IMR-90 (cell line): ENCODE data around the gene ACTC1. TPM values are rescaled to one million over a fixed set of nuclear protein-coding genes. Genes with fewer than 3 reads are reported as not detected.

Experiments
- ATAC-seq: fragments of 200-7000 bp; cut with Tn5 transposase; 2 replicates; pipeline ENCODE4 v1.9.1; 2020; ENCODE audit warnings: low read depth, mild to moderate bottlenecking, moderate library complexity
- BruUV-seq: library from RNA; stranded (reverse); fragments of 400-500 nt; replicated peaks from 2 replicates; lab custom pipeline; 2021; lab: Mats Ljungman, UMichigan
- CTCF ChIA-PET: fragments of 300-600 bp; formaldehyde crosslinking; extraction: SDS; loops from one replicate; lab custom pipeline; 2021; ENCODE audit warnings: antibody characterized with exemption; lab: Yijun Ruan, JAX
- POLR2A ChIA-PET: fragments of 300-600 bp; sonication (Branson Sonifier 250); formaldehyde crosslinking; loops from one replicate; lab custom pipeline; 2022; ENCODE audit warnings: antibody characterized with exemption; ENCODE audit not compliant: unreplicated experiment; lab: Charles Lee
- DNase-seq: peaks from one replicate; pipeline ENCODE4 v3.0.0; 2013
- H2AFZ ChIP-seq: replicated peaks from 2 replicates; pipeline ENCODE3; 2013; ENCODE audit warnings: low read length, mild to moderate bottlenecking; ENCODE audit not compliant: poor library complexity
- H2AK5ac ChIP-seq: 2 replicates; pipeline ENCODE4 v1.6.1; 2013; ENCODE audit warnings: low read depth, low read length, inconsistent platforms
- H2AK9ac ChIP-seq: replicated peaks from 2 replicates; pipeline ENCODE3; 2013; ENCODE audit warnings: mild to moderate bottlenecking, low read depth, low read length, moderate library complexity; ENCODE audit not compliant: poor library complexity
- H2BK120ac ChIP-seq: 2 replicates; pipeline ENCODE4 v1.6.1; 2013; ENCODE audit warnings: low read depth, low read length, inconsistent platforms
- H2BK15ac ChIP-seq: 3 replicates; pipeline ENCODE4 v1.6.1; 2013; ENCODE audit warnings: low read depth, low read length, inconsistent platforms
- H2BK20ac ChIP-seq: 2 replicates; pipeline ENCODE4 v1.6.1; 2013; ENCODE audit warnings: low read depth, mild to moderate bottlenecking, inconsistent platforms, low read length, moderate library complexity
- H2BK5ac ChIP-seq: 2 replicates; pipeline ENCODE4 v1.6.1; 2013; ENCODE audit warnings: mild to moderate bottlenecking, low read depth, low read length, inconsistent platforms; ENCODE audit not compliant: poor library complexity, severe bottlenecking
- H3K14ac ChIP-seq: replicated peaks from 2 replicates; pipeline ENCODE4 v1.6.1; 2013; ENCODE audit warnings: low read depth, low read length, inconsistent platforms
- H3K18ac ChIP-seq: 2 replicates; pipeline ENCODE4 v1.6.1; 2013; ENCODE audit warnings: low read depth, low read length, control low read depth
- H3K23ac ChIP-seq: 2 replicates; pipeline ENCODE4 v1.6.1; 2013; ENCODE audit warnings: low read depth, low read length, inconsistent platforms
- H3K27ac ChIP-seq: 2 replicates; pipeline ENCODE4 v1.5.1; 2013; ENCODE audit warnings: mild to moderate bottlenecking, control low read depth, low read length; ENCODE audit not compliant: insufficient read depth
- H3K27me3 ChIP-seq: 2 replicates; pipeline ENCODE4 v1.6.1; 2013; ENCODE audit warnings: low read length; ENCODE audit not compliant: control insufficient read depth, insufficient read depth
- H3K36me3 ChIP-seq: 2 replicates; pipeline ENCODE4 v1.6.1; 2013; ENCODE audit warnings: low read length, mixed read lengths; ENCODE audit not compliant: control insufficient read depth, insufficient read depth
- H3K4ac ChIP-seq: 2 replicates; pipeline ENCODE4 v1.6.1; 2013; ENCODE audit warnings: low read depth, low read length, inconsistent platforms
- H3K4me1 ChIP-seq: 2 replicates; pipeline ENCODE4 v1.6.1; 2013; ENCODE audit warnings: low read length, mixed read lengths; ENCODE audit not compliant: control insufficient read depth, insufficient read depth
- H3K4me2 ChIP-seq: 2 replicates; pipeline ENCODE4 v1.6.1; 2013; ENCODE audit warnings: low read depth, mild to moderate bottlenecking, control low read depth, low read length, moderate library complexity
- H3K4me3 ChIP-seq: 2 replicates; pipeline ENCODE4 v1.5.1; 2013; ENCODE audit warnings: low read depth, mild to moderate bottlenecking, control low read depth, low read length, moderate library complexity; ENCODE audit not compliant: insufficient read depth
- H3K56ac ChIP-seq: 2 replicates; pipeline ENCODE4 v1.6.1; 2013; ENCODE audit warnings: low read length, inconsistent platforms; ENCODE audit not compliant: insufficient read depth; ENCODE audit errors: extremely low read depth
- H3K79me1 ChIP-seq, 2 experiments: 2 replicates each; pipeline ENCODE4 v1.6.1; 2013; ENCODE audit warnings: low read length in 2 of 2, inconsistent platforms in 1 of 2, low read depth in 1 of 2
- H3K9ac ChIP-seq: 2 replicates; pipeline ENCODE4 v1.6.1; 2013; ENCODE audit warnings: low read depth, low read length, control low read depth
- H3K9me1 ChIP-seq: 2 replicates; pipeline ENCODE4 v1.6.1; 2013; ENCODE audit warnings: low read length, inconsistent platforms; ENCODE audit not compliant: insufficient read depth
- H3K9me3 ChIP-seq: 2 replicates; pipeline ENCODE4 v1.6.1; 2013; ENCODE audit warnings: low read length; ENCODE audit not compliant: control insufficient read depth, insufficient read depth
- H4K20me1 ChIP-seq: 2 replicates; pipeline ENCODE4 v1.6.1; 2013; ENCODE audit warnings: low read length, inconsistent platforms; ENCODE audit not compliant: insufficient read depth
- H4K5ac ChIP-seq: 2 replicates; pipeline ENCODE4 v1.6.1; 2013; ENCODE audit warnings: mild to moderate bottlenecking, low read depth, low read length, control low read depth
- H4K8ac ChIP-seq, 2 experiments: 2 replicates each; pipeline ENCODE4 v1.6.1; 2013; ENCODE audit warnings: low read depth in 2 of 2, low read length in 2 of 2, control low read depth in 1 of 2, inconsistent platforms in 1 of 2
- H4K91ac ChIP-seq: 2 replicates; pipeline ENCODE4 v1.6.1; 2013; ENCODE audit warnings: low read depth, low read length, inconsistent platforms; ENCODE audit not compliant: insufficient read depth
- BHLHE40 ChIP-seq: fragments of 150-350 bp; IDR thresholded peaks from 2 replicates; pipeline ENCODE4 v1.6.1; 2016; ENCODE audit warnings: mild to moderate bottlenecking, low read depth, low read length
- CEBPB ChIP-seq: IDR thresholded peaks from 2 replicates; pipeline ENCODE4 v1.6.1; 2012; ENCODE audit warnings: low read depth, low read length, improper control_type of control experiment
- CHD1 ChIP-seq: IDR thresholded peaks from 2 replicates; pipeline ENCODE4 v1.6.1; 2012; ENCODE audit warnings: low read depth, low read length, improper control_type of control experiment
- ELK1 ChIP-seq: fragments of 150-350 bp; IDR thresholded peaks from 2 replicates; pipeline ENCODE4 v1.6.1; 2016; ENCODE audit warnings: low read depth, mild to moderate bottlenecking, low read length, moderate library complexity, borderline replicate concordance
- FOS ChIP-seq: fragments of 150-350 bp; IDR thresholded peaks from 2 replicates; pipeline ENCODE4 v1.6.1; 2016; ENCODE audit warnings: low read depth, low read length
- MAFK ChIP-seq: IDR thresholded peaks from 2 replicates; pipeline ENCODE4 v1.6.1; 2012; ENCODE audit warnings: low read depth, low read length, improper control_type of control experiment
- MAZ ChIP-seq: IDR thresholded peaks from 2 replicates; pipeline ENCODE4 v1.6.1; 2012; ENCODE audit warnings: low read depth, mild to moderate bottlenecking, low read length, improper control_type of control experiment, moderate library complexity, borderline replicate concordance
- MXI1 ChIP-seq: IDR thresholded peaks from 2 replicates; pipeline ENCODE4 v1.6.1; 2012; ENCODE audit warnings: low read depth, mild to moderate bottlenecking, low read length, moderate library complexity, borderline replicate concordance
- NFE2L2 ChIP-seq: fragments of 150-350 bp; IDR thresholded peaks from 2 replicates; pipeline ENCODE4 v1.6.1; 2016; ENCODE audit warnings: low read depth, mild to moderate bottlenecking, low read length
- POLR2A ChIP-seq: IDR thresholded peaks from 2 replicates; pipeline ENCODE4 v1.6.1; 2012; ENCODE audit warnings: mild to moderate bottlenecking, low read depth, low read length
- RAD21 ChIP-seq: IDR thresholded peaks from 2 replicates; pipeline ENCODE4 v1.6.1; 2012; ENCODE audit warnings: low read length, improper control_type of control experiment
- RCOR1 ChIP-seq: IDR thresholded peaks from 2 replicates; pipeline ENCODE4 v1.6.1; 2012; ENCODE audit warnings: mild to moderate bottlenecking, low read length, improper control_type of control experiment; ENCODE audit not compliant: insufficient replicate concordance
- RFX5 ChIP-seq: IDR thresholded peaks from 2 replicates; pipeline ENCODE4 v1.8.0; 2012; ENCODE audit warnings: low read depth, mild to moderate bottlenecking, low read length, moderate library complexity
- SMC3 ChIP-seq: fragments of 150-350 bp; IDR thresholded peaks from 2 replicates; pipeline ENCODE4 v1.6.1; 2016; ENCODE audit warnings: low read depth, mild to moderate bottlenecking, antibody characterized with exemption, low read length, moderate library complexity
- USF2 ChIP-seq: fragments of 150-350 bp; IDR thresholded peaks from 2 replicates; pipeline ENCODE4 v1.6.1; 2017; ENCODE audit warnings: mild to moderate bottlenecking, antibody characterized with exemption, low read length, low read depth
- WGBS, 2 experiments: methylation state at CpG; one replicate each; pipeline versions ENCODE4 v1.1.5 to v1.1.7; 2013; ENCODE audit warnings: missing lambda C conversion rate in 2 of 2; ENCODE audit not compliant: insufficient read length in 1 of 2; ENCODE audit errors: extremely low coverage in 2 of 2; 5-methylcytosine and 5-hydroxymethylcytosine counted together
- dilution Hi-C: fragments of 300-500 bp; cut with HindIII; formaldehyde crosslinking; loops from one replicate; pipeline ENCODE4 v1.14.3; 2018; ENCODE audit warnings: low sequenced_read_pairs; ENCODE audit not compliant: unreplicated experiment
- in situ Hi-C: fragments of 300-500 bp; cut with MboI; formaldehyde crosslinking; loops from 3 replicates; pipeline ENCODE4 v1.14.3; 2019; ENCODE audit warnings: low sequenced_read_pairs, inconsistent platforms, mixed read lengths
- intact Hi-C: fragments of 100-400 bp; cut with micrococcal nuclease; formaldehyde crosslinking; loops from 2 replicates; pipeline ENCODE4 v1.10.0; 2022
- polyA plus RNA-seq, 3 experiments: library from polyadenylated mRNA; depleted of rRNA; stranded (reverse); fragments of >200 nt; gene quantifications; 2 replicates each; pipeline ENCODE4 v1.2.3, GENCODE V29; 2012; ENCODE audit warnings: low replicate concordance in 1 of 3
- total RNA-seq: library from RNA; depleted of rRNA; stranded (reverse); fragments of >200 nt; gene quantifications from 2 replicates; pipeline ENCODE4 v1.2.3, GENCODE V29; 2012
- TF ChIP-seq, protein P1 (sequence below): conservative IDR thresholded peaks from 2 replicates; pipeline ENCODE4 v1.5.1; 2012; ENCODE audit warnings: mild to moderate bottlenecking, low read depth, low read length, improper control_type of control experiment

ACTC1 gene
- total and polyA plus RNA-seq, 2 of the 4 experiments (the other 2 are of a cell fraction), result 1.1 to 2.8 TPM

GRCh38 chr15:34793901-34794300 is 1.4 kb downstream of the ACTC1 start:
- ChIA-PET POLR2A (no interaction called here), CTCF (interaction anchor here (1.0 kb wide), 1 partner anchor 11 kb away, joined by 3 read pairs; no protein-coding TSS in a partner anchor)
- no peak overlapping the region; the same call in 2 of the 3 replicates for H2BK15ac ChIP-seq
- H2BK20ac ChIP-seq, result no peak overlapping the region
- no peaks in the 10 kb centered on the region for H4K20me1 ChIP-seq
- TF ChIP-seq, protein P1, sequence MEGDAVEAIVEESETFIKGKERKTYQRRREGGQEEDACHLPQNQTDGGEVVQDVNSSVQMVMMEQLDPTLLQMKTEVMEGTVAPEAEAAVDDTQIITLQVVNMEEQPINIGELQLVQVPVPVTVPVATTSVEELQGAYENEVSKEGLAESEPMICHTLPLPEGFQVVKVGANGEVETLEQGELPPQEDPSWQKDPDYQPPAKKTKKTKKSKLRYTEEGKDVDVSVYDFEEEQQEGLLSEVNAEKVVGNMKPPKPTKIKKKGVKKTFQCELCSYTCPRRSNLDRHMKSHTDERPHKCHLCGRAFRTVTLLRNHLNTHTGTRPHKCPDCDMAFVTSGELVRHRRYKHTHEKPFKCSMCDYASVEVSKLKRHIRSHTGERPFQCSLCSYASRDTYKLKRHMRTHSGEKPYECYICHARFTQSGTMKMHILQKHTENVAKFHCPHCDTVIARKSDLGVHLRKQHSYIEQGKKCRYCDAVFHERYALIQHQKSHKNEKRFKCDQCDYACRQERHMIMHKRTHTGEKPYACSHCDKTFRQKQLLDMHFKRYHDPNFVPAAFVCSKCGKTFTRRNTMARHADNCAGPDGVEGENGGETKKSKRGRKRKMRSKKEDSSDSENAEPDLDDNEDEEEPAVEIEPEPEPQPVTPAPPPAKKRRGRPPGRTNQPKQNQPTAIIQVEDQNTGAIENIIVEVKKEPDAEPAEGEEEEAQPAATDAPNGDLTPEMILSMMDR, result no peak
- no peak for TF ChIP-seq SMC3
- TF ChIP-seq BHLHE40, result no peak
- no peak for TF ChIP-seq RCOR1
- TF ChIP-seq CHD1, result no peak
- TF ChIP-seq MXI1, result no peak
- TF ChIP-seq RFX5, result no peak
- TF ChIP-seq FOS, result no peak
- TF ChIP-seq RAD21, result no peak
- no peak for TF ChIP-seq MAZ
- no peak for TF ChIP-seq CEBPB
- TF ChIP-seq POLR2A, result no peak
- no peak for TF ChIP-seq USF2
- TF ChIP-seq MAFK, result no peak
- TF ChIP-seq ELK1, result no peak
- no peak for TF ChIP-seq NFE2L2
- no peak overlapping the region for H2AK9ac ChIP-seq
- H3K9me1 ChIP-seq, result no peaks in the 10 kb centered on the region
- no peak overlapping the region for H3K27ac ChIP-seq
- no peak overlapping the region for H4K8ac ChIP-seq
- no peak overlapping the region for H3K4me2 ChIP-seq
- BruUV-seq, result no TSS peak
- intact Hi-C loops, result no loop called here
- H2BK120ac ChIP-seq, result no peak overlapping the region
- no peak overlapping the region for H3K23ac ChIP-seq
- no peak overlapping the region for H4K91ac ChIP-seq
- no peak overlapping the region for H2AK5ac ChIP-seq
- DNase-seq, result no peak
- in situ Hi-C loops, result no loop called here
- H3K27me3 ChIP-seq, result peaks cover 5% of the 10 kb centered on the region
- H3K4ac ChIP-seq, result no peak overlapping the region
- no peak overlapping the region for H3K56ac ChIP-seq
- no peak for ATAC-seq
- H3K9me3 ChIP-seq, result no peaks in the 10 kb centered on the region
- no peak overlapping the region for H3K9ac ChIP-seq
- dilution Hi-C loops, result no loop called here
- no CpG with 5 or more reads among the region's 2 CpGs for whole genome bisulfite sequencing, 2 experiments
- H3K4me3 ChIP-seq, result no peak overlapping the region
- H3K14ac ChIP-seq, result no peak overlapping the region
- no peak overlapping the region for H3K18ac ChIP-seq
- H3K4me1 ChIP-seq, result peaks cover 2% of the 10 kb centered on the region; the same call in 1 of the 2 replicates
- H3K79me1 ChIP-seq, result no peaks in the 10 kb centered on the region
- H2BK5ac ChIP-seq, result no peak overlapping the region
- H4K5ac ChIP-seq, result no peak overlapping the region
- H2AFZ ChIP-seq, result no peak overlapping the region
- H3K36me3 ChIP-seq, result no peaks in the 10 kb centered on the region
